NCI-H1694 treated with DMSO at 0.1 percent for 48 hours (cell line): ENCODE measurements around the gene MAP3K6.

Source experiments
- DNase-seq: peaks from one replicate; lab custom pipeline; 2025; lab: John Stamatoyannopoulos, UW

Gene MAP3K6

GRCh38 chr1:27372808-27373690 lies 6.3 kb upstream of the MAP3K6 start:
- no peak for DNase-seq

- no peak for DNase-seq
Measured at GRCh38 chr1:27372022-27372807, 5.5 kb upstream of the MAP3K6 start.

- DNase-seq: no peak
Measured at GRCh38 chr1:27368869-27369582, 2.3 kb upstream of the MAP3K6 start.

GRCh38 chr1:27367160-27367650 lies 444 bp upstream of the MAP3K6 start:
- DNase-seq: no peak

- peak; percentile 59 for DNase-seq
Measured at GRCh38 chr1:27366113-27366410, 699 bp downstream of the MAP3K6 start.

- peak; percentile 59 for DNase-seq
Measured at GRCh38 chr1:27365372-27366112, 1.2 kb downstream of the MAP3K6 start.

GRCh38 chr1:27364696-27365371 lies 1.9 kb downstream of the MAP3K6 start:
- no peak for DNase-seq

- no peak for DNase-seq
Measured at GRCh38 chr1:27363766-27364695, 2.7 kb downstream of the MAP3K6 start.

- no peak for DNase-seq
Measured at GRCh38 chr1:27361553-27361952, 5.2 kb downstream of the MAP3K6 start.

- no peak for DNase-seq
Measured at GRCh38 chr1:27361044-27361402, 5.7 kb downstream of the MAP3K6 start.

GRCh38 chr1:27360159-27361043 lies 6.4 kb downstream of the MAP3K6 start:
- no peak for DNase-seq

GRCh38 chr1:27359822-27360158 lies 7.0 kb downstream of the MAP3K6 start:
- DNase-seq: no peak

- no peak for DNase-seq
Measured at GRCh38 chr1:27358928-27359313, 7.8 kb downstream of the MAP3K6 start.

GRCh38 chr1:27358038-27358927 lies 8.5 kb downstream of the MAP3K6 start:
- no peak for DNase-seq

GRCh38 chr1:27357281-27358037 lies 9.3 kb downstream of the MAP3K6 start:
- peak; percentile 25 for DNase-seq

- no peak for DNase-seq
Measured at GRCh38 chr1:27356619-27357280, 10.0 kb downstream of the MAP3K6 start.

- DNase-seq: no peak
Measured at GRCh38 chr1:27356277-27356618, 10.5 kb downstream of the MAP3K6 start.
